MCF 10A (cell line): Measurements from ENCODE around the gene RNF2. TPM values are rescaled to one million over a fixed set of nuclear protein-coding genes. Genes with fewer than 3 reads are reported as not detected.

ENCODE experiments used
- BruUV-seq: library from RNA; stranded (reverse); fragments of 400-500 nt; replicated peaks from 2 replicates; lab custom pipeline; 2021; lab: Mats Ljungman, UMichigan
- CTCF ChIA-PET: fragments of 300-600 bp; sonication (Branson Sonifier 250); formaldehyde crosslinking; extraction: SDS; loops from one replicate; lab custom pipeline; 2021; ENCODE audit warnings: antibody characterized with exemption, inconsistent platforms; lab: Yijun Ruan, JAX
- POLR2A ChIA-PET: fragments of 300-600, 350-650 bp; sonication (Branson Sonifier 250); formaldehyde crosslinking; extraction: SDS; loops from one replicate; lab custom pipeline; 2020; ENCODE audit warnings: antibody characterized with exemption, inconsistent platforms; lab: Yijun Ruan, JAX
- DNase-seq: peaks from one replicate; pipeline ENCODE4 v3.0.0-alpha.2; 2018; ENCODE audit not compliant: unreplicated experiment
- H3K27ac Mint-ChIP-seq: one replicate; pipeline ENCODE4 v1.8.0; 2022; ENCODE audit warnings: mild to moderate bottlenecking, low read depth, mixed read lengths; ENCODE audit not compliant: unreplicated experiment
- H3K27me3 Mint-ChIP-seq: one replicate; pipeline ENCODE4 v1.8.0; 2022; ENCODE audit warnings: mixed read lengths; ENCODE audit not compliant: insufficient read depth, unreplicated experiment
- H3K36me3 Mint-ChIP-seq: one replicate; pipeline ENCODE4 v1.8.0; 2022; ENCODE audit warnings: mild to moderate bottlenecking, moderate library complexity, mixed read lengths; ENCODE audit not compliant: insufficient read depth, unreplicated experiment
- H3K4me1 Mint-ChIP-seq: one replicate; pipeline ENCODE4 v1.8.0; 2022; ENCODE audit warnings: mixed read lengths; ENCODE audit not compliant: insufficient read depth, unreplicated experiment
- H3K4me3 Mint-ChIP-seq: one replicate; pipeline ENCODE4 v1.8.0; 2022; ENCODE audit warnings: mild to moderate bottlenecking, moderate library complexity, mixed read lengths; ENCODE audit not compliant: unreplicated experiment
- H3K9me3 Mint-ChIP-seq: one replicate; pipeline ENCODE4 v1.8.0; 2022; ENCODE audit warnings: mixed read lengths; ENCODE audit not compliant: unreplicated experiment
- intact Hi-C: fragments of 100-400 bp; cut with micrococcal nuclease; formaldehyde crosslinking; loops from 2 replicates; pipeline ENCODE4 v1.14.1; 2022
- total RNA-seq: library from RNA; stranded (reverse); gene quantifications from 2 replicates; pipeline ENCODE4 v1.2.3, GENCODE V29; 2022
- TF ChIP-seq, protein P1 (sequence below): fragments of 200-600 bp; IDR thresholded peaks from one replicate; pipeline ENCODE4 v1.8.0; 2022; ENCODE audit warnings: antibody characterized with exemption, mild to moderate bottlenecking; ENCODE audit not compliant: unreplicated experiment

The RNF2 gene
- total RNA-seq, 1 experiment from 2014 or later, result 18.6 TPM

- H3K36me3 Mint-ChIP-seq, result no peaks in the 10 kb centered on the region
- peak overlapping the region; percentile 91 for H3K4me3 Mint-ChIP-seq
- POLR2A ChIA-PET, result interaction anchor here (0.5 to 5.3 kb wide), 13 partner anchors 10 to 1868 kb away, joined by 3 to 40 read pairs (median 4); partner anchors contain the start of genes NIBAN1, SWT1 and TRMT1L
- peak overlapping the region; percentile 74 for H3K27ac Mint-ChIP-seq
- H3K4me1 Mint-ChIP-seq, result peaks cover 11% of the 10 kb centered on the region
- H3K27me3 Mint-ChIP-seq, result no peaks in the 10 kb centered on the region
- TF ChIP-seq, protein P1, sequence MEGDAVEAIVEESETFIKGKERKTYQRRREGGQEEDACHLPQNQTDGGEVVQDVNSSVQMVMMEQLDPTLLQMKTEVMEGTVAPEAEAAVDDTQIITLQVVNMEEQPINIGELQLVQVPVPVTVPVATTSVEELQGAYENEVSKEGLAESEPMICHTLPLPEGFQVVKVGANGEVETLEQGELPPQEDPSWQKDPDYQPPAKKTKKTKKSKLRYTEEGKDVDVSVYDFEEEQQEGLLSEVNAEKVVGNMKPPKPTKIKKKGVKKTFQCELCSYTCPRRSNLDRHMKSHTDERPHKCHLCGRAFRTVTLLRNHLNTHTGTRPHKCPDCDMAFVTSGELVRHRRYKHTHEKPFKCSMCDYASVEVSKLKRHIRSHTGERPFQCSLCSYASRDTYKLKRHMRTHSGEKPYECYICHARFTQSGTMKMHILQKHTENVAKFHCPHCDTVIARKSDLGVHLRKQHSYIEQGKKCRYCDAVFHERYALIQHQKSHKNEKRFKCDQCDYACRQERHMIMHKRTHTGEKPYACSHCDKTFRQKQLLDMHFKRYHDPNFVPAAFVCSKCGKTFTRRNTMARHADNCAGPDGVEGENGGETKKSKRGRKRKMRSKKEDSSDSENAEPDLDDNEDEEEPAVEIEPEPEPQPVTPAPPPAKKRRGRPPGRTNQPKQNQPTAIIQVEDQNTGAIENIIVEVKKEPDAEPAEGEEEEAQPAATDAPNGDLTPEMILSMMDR, result no peak
- intact Hi-C loops, result loop anchor here (5.0 to 10.0 kb wide), 2 partner anchors 239 to 388 kb away; no protein-coding TSS in a partner anchor
- BruUV-seq, result no TSS peak
- H3K9me3 Mint-ChIP-seq, result no peaks in the 10 kb centered on the region
- CTCF ChIA-PET, result interaction anchor here (0.6 to 2.0 kb wide), 6 partner anchors 9 to 1191 kb away, joined by 3 to 6 read pairs (median 3); partner anchors contain the start of gene SWT1
- DNase-seq, result no peak
Observed at GRCh38 chr1:185046668-185047067, 1.3 kb downstream of the RNF2 start.

DNA sequence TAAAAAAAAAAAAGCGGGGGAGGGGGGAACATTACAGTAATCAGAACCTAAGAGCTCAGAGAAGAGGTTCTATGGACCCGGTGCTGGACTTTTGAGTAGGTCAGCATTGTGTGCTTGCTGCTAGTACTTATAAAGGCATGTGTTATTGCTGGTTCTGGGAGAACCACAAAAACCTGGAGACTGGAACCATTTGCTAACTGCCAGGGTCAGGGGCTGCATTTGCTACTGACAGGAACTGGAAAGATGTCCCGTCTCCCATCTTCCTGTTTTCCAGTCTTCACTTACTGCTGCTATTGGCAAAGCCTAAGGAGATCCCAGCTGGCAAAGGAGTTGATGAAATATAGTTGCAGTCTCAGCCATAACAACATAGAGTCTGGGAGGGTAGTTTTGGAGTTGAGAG lies 4.3 kb downstream of the RNF2 start:
- H3K36me3 Mint-ChIP-seq, result no peaks in the 10 kb centered on the region
- no peak for DNase-seq
- ChIA-PET CTCF (interaction anchor here (0.6 kb wide), 1 partner anchor 294 kb away, joined by 3 read pairs; no protein-coding TSS in a partner anchor), POLR2A (interaction anchor here (0.6 to 1.7 kb wide), 2 partner anchors 10 to 221 kb away, joined by 3 to 7 read pairs; no protein-coding TSS in a partner anchor)
- no peak overlapping the region for H3K4me3 Mint-ChIP-seq
- no peaks in the 10 kb centered on the region for H3K27me3 Mint-ChIP-seq
- no peaks in the 10 kb centered on the region for H3K9me3 Mint-ChIP-seq
- H3K4me1 Mint-ChIP-seq, result peaks cover 11% of the 10 kb centered on the region
- BruUV-seq, result no TSS peak
- intact Hi-C loops, result loop anchor here (5.0 to 10.0 kb wide), 2 partner anchors 242 to 385 kb away; no protein-coding TSS in a partner anchor
- TF ChIP-seq, protein P1, result no peak
- no peak overlapping the region for H3K27ac Mint-ChIP-seq

DNA sequence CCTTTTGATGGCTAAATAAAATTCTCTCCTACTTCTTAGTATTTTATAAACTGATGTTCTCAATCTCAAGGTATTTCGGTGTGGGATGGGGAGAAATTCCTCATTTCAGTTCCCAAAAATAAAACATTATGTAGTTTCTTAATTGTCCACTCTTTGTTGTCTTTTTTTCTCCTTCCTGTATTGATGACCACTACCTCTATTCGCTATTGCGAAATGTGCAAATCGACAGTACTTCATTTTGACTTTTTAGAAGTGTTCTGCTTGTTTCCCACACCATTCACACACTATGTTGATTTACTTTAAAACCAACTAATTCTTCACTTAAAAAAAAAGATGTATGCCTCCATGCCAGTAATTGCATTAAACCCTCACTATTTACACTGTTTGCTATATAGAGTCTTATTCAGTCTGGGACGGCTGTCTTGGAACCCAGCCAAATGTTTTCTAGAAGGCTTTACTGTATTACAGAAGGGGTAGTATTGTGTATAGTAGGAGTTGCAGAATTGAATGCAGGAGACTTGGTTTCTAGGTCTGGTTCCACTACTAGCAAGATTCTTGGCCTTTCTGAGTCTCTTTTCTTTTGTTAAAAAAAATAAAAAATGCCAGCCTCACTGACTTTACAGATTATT lies 5.6 kb downstream of the RNF2 start:
- no peak overlapping the region for H3K27ac Mint-ChIP-seq
- no peak overlapping the region for H3K4me3 Mint-ChIP-seq
- H3K9me3 Mint-ChIP-seq, result no peaks in the 10 kb centered on the region
- POLR2A ChIA-PET, result interaction anchor here (1.7 kb wide), 1 partner anchor 8 kb away, joined by 7 read pairs; no protein-coding TSS in a partner anchor
- DNase-seq, result no peak
- no TSS peak for BruUV-seq
- H3K4me1 Mint-ChIP-seq, result peaks cover 11% of the 10 kb centered on the region
- H3K36me3 Mint-ChIP-seq, result no peaks in the 10 kb centered on the region
- H3K27me3 Mint-ChIP-seq, result no peaks in the 10 kb centered on the region
- TF ChIP-seq, protein P1, result no peak
- CTCF ChIA-PET, result no interaction called here
- intact Hi-C loops, result no loop called here

- no peak overlapping the region for H3K4me3 Mint-ChIP-seq
- intact Hi-C loops, result no loop called here
- DNase-seq, result no peak
Observed at GRCh38 chr1:185053204-185053603, 7.8 kb downstream of the RNF2 start.

More at GRCh38 chr1:185053204-185053603, 7.8 kb downstream of the RNF2 start:
- no peaks in the 10 kb centered on the region for H3K27me3 Mint-ChIP-seq
- ChIA-PET POLR2A (no interaction called here), CTCF (interaction anchor here (1.2 kb wide), 1 partner anchor 70 kb away, joined by 3 read pairs; no protein-coding TSS in a partner anchor)
- BruUV-seq, result no TSS peak
- no peaks in the 10 kb centered on the region for H3K9me3 Mint-ChIP-seq
- H3K4me1 Mint-ChIP-seq, result peaks cover 6% of the 10 kb centered on the region
- TF ChIP-seq, protein P1, result no peak
- H3K27ac Mint-ChIP-seq, result no peak overlapping the region
- no peaks in the 10 kb centered on the region for H3K36me3 Mint-ChIP-seq
